ENCODE data around the gene PREX1. TPM values are rescaled to one million over a fixed set of nuclear protein-coding genes. Genes with fewer than 3 reads are reported as not detected.

Gene PREX1
- total RNA-seq, 1 donor from 2014 or later, result 15.8 TPM

GRCh38 chr20:48621376-48622078, 206.3 kb downstream of the PREX1 start:
- DNase-seq, result no peak

- DNase-seq, result peak; percentile 71
These were observed 207.1 kb downstream of the PREX1 start for GRCh38 chr20:48620507-48621375.

GRCh38 chr20:48620154-48620506, 207.7 kb downstream of the PREX1 start:
- no peak for DNase-seq

GRCh38 chr20:48619126-48620101, 208.4 kb downstream of the PREX1 start:
- DNase-seq, result no peak

GRCh38 chr20:48618631-48619030, 209.2 kb downstream of the PREX1 start:
- DNase-seq, result no peak

- DNase-seq, result no peak
These were observed 209.7 kb downstream of the PREX1 start for GRCh38 chr20:48618052-48618451.

- no peak for DNase-seq
These were observed 210.3 kb downstream of the PREX1 start for GRCh38 chr20:48617481-48617880.

GRCh38 chr20:48616481-48616880, 211.3 kb downstream of the PREX1 start:
- DNase-seq, result no peak

GRCh38 chr20:48615871-48616270, 211.9 kb downstream of the PREX1 start:
- no peak for DNase-seq

- DNase-seq, result no peak
These were observed 213.1 kb downstream of the PREX1 start for GRCh38 chr20:48614593-48615274.

GRCh38 chr20:48613926-48614325, 213.9 kb downstream of the PREX1 start:
- DNase-seq, result no peak

- DNase-seq, result no peak
These were observed 215.5 kb downstream of the PREX1 start for GRCh38 chr20:48612335-48612734.

GRCh38 chr20:48610996-48611395, 216.8 kb downstream of the PREX1 start:
- no peak for DNase-seq

GRCh38 chr20:48609491-48609978, 218.3 kb downstream of the PREX1 start:
- no peak for DNase-seq

- no peak for DNase-seq
These were observed 219.0 kb downstream of the PREX1 start for GRCh38 chr20:48608756-48609155.

GRCh38 chr20:48607544-48607865, 220.3 kb downstream of the PREX1 start:
- DNase-seq, result no peak

- no peak for DNase-seq
These were observed 220.8 kb downstream of the PREX1 start for GRCh38 chr20:48606841-48607543.

- DNase-seq, result no peak
These were observed 221.5 kb downstream of the PREX1 start for GRCh38 chr20:48606172-48606840.

- DNase-seq, result no peak
These were observed 222.2 kb downstream of the PREX1 start for GRCh38 chr20:48605364-48606171.

- no peak for DNase-seq
These were observed 222.9 kb downstream of the PREX1 start for GRCh38 chr20:48604936-48605335.

Data from skin of body (tissue), 2 donors.